GM23338 (cell line): ENCODE data around the gene CDH23. TPM values are rescaled to one million over a fixed set of nuclear protein-coding genes. Genes with fewer than 3 reads are reported as not detected.

Experiments
- ATAC-seq: fragments of 200-7000 bp; cut with Tn5 transposase; 3 replicates; pipeline ENCODE4 v1.9.1; 2020
- DNase-seq: peaks from one replicate; pipeline ENCODE4 v3.0.0-alpha.2; 2015; ENCODE audit warnings: low spot score
- H2AFZ ChIP-seq: fragments of 200-600 bp; sonication (generic); 2 replicates; pipeline ENCODE4 v1.8.0; 2016; ENCODE audit warnings: antibody characterized with exemption, mild to moderate bottlenecking, moderate library complexity
- H3F3A ChIP-seq: fragments of 200-600 bp; sonication (generic); replicated peaks from 2 replicates; pipeline ENCODE4 v1.8.0; 2017; ENCODE audit warnings: antibody characterized with exemption, mixed run types, low read depth
- H3K27ac ChIP-seq: fragments of 200-600 bp; sonication (generic); 2 replicates; pipeline ENCODE4 v1.6.1; 2016; ENCODE audit warnings: low read depth
- H3K27me3 ChIP-seq: fragments of 200-600 bp; sonication (generic); 2 replicates; pipeline ENCODE4 v1.8.0; 2016; ENCODE audit warnings: mild to moderate bottlenecking, mixed run types, moderate library complexity; ENCODE audit not compliant: insufficient read depth
- H3K36me3 ChIP-seq: fragments of 200-600 bp; sonication (generic); 2 replicates; pipeline ENCODE4 v1.8.0; 2016; ENCODE audit warnings: mild to moderate bottlenecking; ENCODE audit not compliant: insufficient read depth
- H3K4me1 ChIP-seq: fragments of 200-600 bp; sonication (generic); 2 replicates; pipeline ENCODE4 v1.8.0; 2016; ENCODE audit warnings: mild to moderate bottlenecking, moderate library complexity; ENCODE audit not compliant: insufficient read depth
- H3K4me2 ChIP-seq: fragments of 200-600 bp; sonication (generic); 2 replicates; pipeline ENCODE4 v1.7.1; 2017; ENCODE audit warnings: mixed run types
- H3K4me3 ChIP-seq: fragments of 200-600 bp; sonication (generic); 2 replicates; pipeline ENCODE4 v1.6.1; 2016; ENCODE audit warnings: mixed run types
- H3K79me2 ChIP-seq: fragments of 200-600 bp; sonication (generic); replicated peaks from 2 replicates; pipeline ENCODE4 v1.8.0; 2017; ENCODE audit warnings: mild to moderate bottlenecking; ENCODE audit not compliant: insufficient read depth
- H3K9me2 ChIP-seq: fragments of 200-600 bp; sonication (generic); 2 replicates; pipeline ENCODE4 v1.8.0; 2017; ENCODE audit not compliant: insufficient read depth
- H4K20me1 ChIP-seq: fragments of 200-600 bp; sonication (generic); replicated peaks from 2 replicates; pipeline ENCODE4 v1.8.0; 2017; ENCODE audit warnings: mild to moderate bottlenecking; ENCODE audit not compliant: insufficient read depth
- H3K27ac Mint-ChIP-seq: 2 replicates; pipeline ENCODE4 v1.8.0; 2020; ENCODE audit warnings: inconsistent platforms, mild to moderate bottlenecking, moderate library complexity, mixed read lengths
- H3K27me3 Mint-ChIP-seq: 3 replicates; pipeline ENCODE4 v1.8.0; 2022; ENCODE audit warnings: low read depth, mild to moderate bottlenecking, moderate library complexity, mixed read lengths, inconsistent platforms; ENCODE audit not compliant: insufficient read depth, poor library complexity
- H3K36me3 Mint-ChIP-seq: 3 replicates; pipeline ENCODE4 v1.8.0; 2021; ENCODE audit warnings: low read depth, mild to moderate bottlenecking, inconsistent platforms, moderate library complexity, mixed read lengths
- H3K4me1 Mint-ChIP-seq: 3 replicates; pipeline ENCODE4 v1.8.0; 2020; ENCODE audit warnings: mild to moderate bottlenecking, inconsistent platforms, mixed read lengths
- H3K4me3 Mint-ChIP-seq: 3 replicates; pipeline ENCODE4 v1.8.0; 2021; ENCODE audit warnings: moderate library complexity, mild to moderate bottlenecking, inconsistent platforms, mixed read lengths
- H3K9me3 Mint-ChIP-seq: 3 replicates; pipeline ENCODE4 v1.8.0; 2020; ENCODE audit warnings: moderate library complexity, mild to moderate bottlenecking, inconsistent platforms, mixed read lengths
- CTCF ChIP-seq, 2 experiments: fragments of 200-600 bp in 1 of 2; sonication (generic) in 1 of 2; conservative IDR thresholded peaks; 2 replicates each; pipeline versions ENCODE4 v1.5.1 to v1.6.1; 2016 to 2017; ENCODE audit warnings: antibody characterized with exemption in 2 of 2, low read depth in 2 of 2, mild to moderate bottlenecking in 2 of 2, moderate library complexity in 1 of 2
- ETS1 ChIP-seq: IDR thresholded peaks from 2 replicates; pipeline ENCODE4 v1.6.1; 2016; ENCODE audit warnings: antibody characterized with exemption
- EZH2 ChIP-seq: fragments of 200-600 bp; sonication (generic); IDR thresholded peaks from one replicate; pipeline ENCODE4 v1.8.0; 2017; ENCODE audit warnings: antibody characterized with exemption, mild to moderate bottlenecking, low read depth; ENCODE audit not compliant: unreplicated experiment
- EZH2phosphoT487 ChIP-seq: fragments of 200-600 bp; sonication (generic); IDR thresholded peaks from one replicate; pipeline ENCODE4 v1.8.1; 2018; ENCODE audit warnings: antibody characterized with exemption; ENCODE audit not compliant: unreplicated experiment
- NANOG ChIP-seq: IDR thresholded peaks from 2 replicates; pipeline ENCODE4 v1.6.1; 2016; ENCODE audit warnings: antibody characterized with exemption, borderline replicate concordance
- POLR2AphosphoS5 ChIP-seq: IDR thresholded peaks from 2 replicates; pipeline ENCODE4 v1.6.1; 2016; ENCODE audit warnings: antibody characterized with exemption, low read depth
- REST ChIP-seq: IDR thresholded peaks from one replicate; pipeline ENCODE4 v1.6.1; 2018; ENCODE audit warnings: antibody characterized with exemption; ENCODE audit not compliant: unreplicated experiment
- ZNF462 ChIP-seq: fragments of 250-450 bp; sonication (Bioruptor Pico); IDR thresholded peaks from 2 replicates; pipeline ENCODE4 v1.5.0; 2020; ENCODE audit warnings: mild to moderate bottlenecking, moderate library complexity
- polyA plus RNA-seq: library from polyadenylated mRNA; unstranded; fragments of >200 nt; fragmentation: Nextera tagmentation; extraction: Ambion mirVana; gene quantifications from 2 replicates; pipeline ENCODE4 v1.2.1, GENCODE V29; 2016
- total RNA-seq: library from RNA; depleted of rRNA; stranded (reverse); fragments of >200 nt; shearing (Covaris generic); gene quantifications from 2 replicates; pipeline ENCODE4 v1.2.3, GENCODE V29; 2014

CDH23 gene
- total and polyA plus RNA-seq, 2 experiments from 2014 or later: 0.95 to 4.3 TPM

- no peak for TF ChIP-seq ZNF462 (CRISPR knock-in tag)
Observed at GRCh38 chr10:71644307-71645180, 247.8 kb downstream of the CDH23 start (continued).

- Histone ChIP-seq H3K27me3 (no peaks in the 10 kb centered on the region), H3K79me2 (no peaks in the 10 kb centered on the region), H3K36me3 (no peaks in the 10 kb centered on the region), H3F3A (no peaks in the 10 kb centered on the region), H3K27ac (no peak overlapping the region), H2AFZ (no peak overlapping the region), H3K4me2 (no peak overlapping the region), H3K4me1 (peaks cover 29% of the 10 kb centered on the region), H3K4me3 (no peak overlapping the region), H4K20me1 (no peaks in the 10 kb centered on the region), H3K9me2 (no peaks in the 10 kb centered on the region)
- Mint-ChIP-seq H3K27ac (no peak overlapping the region), H3K36me3 (no peaks in the 10 kb centered on the region), H3K4me1 (peaks cover 35% of the 10 kb centered on the region), H3K27me3 (peaks cover 1% of the 10 kb centered on the region), H3K4me3 (no peak overlapping the region), H3K9me3 (no peaks in the 10 kb centered on the region; the same call in 2 of the 3 replicates)
- DNase-seq: no peak
- ATAC-seq: no peak
- TF ChIP-seq ETS1 (no peak), NANOG (no peak), EZH2 (no peak), CTCF (conservative IDR thresholded peaks at IDR 0.05; ENCODE audit: low read depth in 2 of 2) (0 out of 4 replicates have a peak, but pooled peaks of 1 of the 2 experiments have one; percentile 18), POLR2AphosphoS5 (no peak), EZH2phosphoT487 (no peak), REST (no peak)
Observed at GRCh38 chr10:71645185-71645584, 248.5 kb downstream of the CDH23 start.
